Small intestine (tissue), 7 donors: ENCODE measurements around the gene TRIM40. TPM values are rescaled to one million over a fixed set of nuclear protein-coding genes. Genes with fewer than 3 reads are reported as not detected.
A peak's percentile ranks its signal among the peaks of the same experiment; 100 is the strongest.

Experiments used
- DNase-seq, 2 donors: peaks; one replicate each; pipeline versions ENCODE4 v3.0.0 to v3.0.0-alpha.2; 2013
- FAIRE-seq: peaks from 2 replicates; lab custom pipeline; 2012; peaks lifted over from hg19 to GRCh38; lab: Jason Lieb, UNC
- H3K27ac ChIP-seq, 3 donors: one replicate each; pipeline ENCODE4 v1.5.1; 2013; ENCODE audit warnings: low read length in 2 of 3, mild to moderate bottlenecking in 2 of 3, control low read depth in 1 of 3, inconsistent platforms in 1 of 3, low read depth in 1 of 3, moderate library complexity in 1 of 3
- H3K27me3 ChIP-seq, 3 donors: one replicate each; pipeline ENCODE4 v1.6.1; 2013; ENCODE audit warnings: low read length in 3 of 3, inconsistent platforms in 1 of 3; ENCODE audit not compliant: control insufficient read depth in 3 of 3, insufficient read depth in 3 of 3
- H3K36me3 ChIP-seq, 3 donors: one replicate each; pipeline ENCODE4 v1.6.1; 2013; ENCODE audit warnings: low read length in 3 of 3, inconsistent platforms in 1 of 3, low read depth in 1 of 3, mild to moderate bottlenecking in 1 of 3, moderate library complexity in 1 of 3; ENCODE audit not compliant: control insufficient read depth in 3 of 3, insufficient read depth in 2 of 3
- H3K4me1 ChIP-seq, 3 donors: one replicate each; pipeline ENCODE4 v1.6.1; 2013; ENCODE audit warnings: low read length in 2 of 3, inconsistent platforms in 1 of 3, low read depth in 1 of 3, mild to moderate bottlenecking in 1 of 3, moderate library complexity in 1 of 3; ENCODE audit not compliant: control insufficient read depth in 3 of 3, insufficient read depth in 2 of 3
- H3K4me3 ChIP-seq, 3 donors: one replicate each; pipeline ENCODE4 v1.5.1; 2013; ENCODE audit warnings: low read length in 3 of 3, control low read depth in 1 of 3, inconsistent platforms in 1 of 3, low read depth in 1 of 3, mild to moderate bottlenecking in 1 of 3, moderate library complexity in 1 of 3
- H3K9me3 ChIP-seq, 2 donors: one replicate each; pipeline ENCODE4 v1.6.1; 2013; ENCODE audit warnings: low read depth in 1 of 2, low read length in 1 of 2; ENCODE audit not compliant: control insufficient read depth in 2 of 2, insufficient read depth in 1 of 2
- WGBS, 3 donors: extraction: QIAGEN DNeasy Blood & Tissue Kit; methylation state at CpG; one replicate each; pipeline ENCODE4 v1.1.7; 2013; 5-methylcytosine and 5-hydroxymethylcytosine counted together
- polyA plus RNA-seq, 4 donors: library from polyadenylated mRNA; stranded (reverse) in 3 of 4; unstranded in 1 of 4; fragments of 200-250 nt in 3 of 4; fragments of 120-200 nt in 1 of 4; gene quantifications; one replicate each; pipeline versions ENCODE4 v1.2.1 to v1.2.3, GENCODE V29; 2013
- donor health status: healthy with polysubstance abuse.
- donor health status: control.
- donor health status: control.
- donor health status: Bipolar disorder and iron deficiency.
- donor health status: healthy.

Gene TRIM40
- polyA plus RNA-seq, 4 donors, result 1.6 to 19.5 (median 9.1) TPM

GRCh38 chr6:30100154-30100553 lies 35.8 kb upstream of the TRIM40 start:
- H3K27me3 ChIP-seq, result peaks cover 0 to 14% (median 10%) of the 10 kb centered on the region in 3 donors
- no peaks in the 10 kb centered on the region for H3K36me3 ChIP-seq
- DNase-seq (no peak), FAIRE-seq (no peak)
- 37 to 51% (median 47%) methylated on average over 8 of the region's 8 CpGs for WGBS, 3 donors
- H3K9me3 ChIP-seq, result no peaks in the 10 kb centered on the region
- peaks cover 4 to 57% (median 14%) of the 10 kb centered on the region in 3 donors for H3K4me1 ChIP-seq
- peak overlapping the region in 2 of 3 donors; percentile 52 to 61 for H3K27ac ChIP-seq
- peak overlapping the region in 1 of 3 donors; percentile 31 for H3K4me3 ChIP-seq

GRCh38 chr6:30100585-30101443 lies 35.1 kb upstream of the TRIM40 start:
- peak; percentile 89 to 93 for DNase-seq
- WGBS, 3 donors, result 0 to 2% (median 2%) methylated on average over 43 to 47 of the region's 47 CpGs
- no peaks in the 10 kb centered on the region for H3K9me3 ChIP-seq
- H3K4me1 ChIP-seq, result peaks cover 4 to 52% (median 14%) of the 10 kb centered on the region in 3 donors
- peaks cover 0 to 16% (median 11%) of the 10 kb centered on the region in 3 donors for H3K27me3 ChIP-seq
- peaks cover 0 to 3% (median 0%) of the 10 kb centered on the region in 3 donors for H3K36me3 ChIP-seq
- peak overlapping the region in 2 of 3 donors; percentile 33 to 44 for H3K4me3 ChIP-seq
- H3K27ac ChIP-seq, result peak overlapping the region; percentile 52 to 86 (median 64)
- no peak for FAIRE-seq

GRCh38 chr6:30101444-30102413 lies 34.2 kb upstream of the TRIM40 start:
- Histone ChIP-seq H3K27me3 (peaks cover 0 to 17% (median 11%) of the 10 kb centered on the region in 3 donors), H3K9me3 (no peaks in the 10 kb centered on the region), H3K27ac (peak overlapping the region; percentile 52 to 86 (median 64)), H3K4me3 (peak overlapping the region in 2 of 3 donors; percentile 33 to 44), H3K36me3 (peaks cover 0 to 7% (median 0%) of the 10 kb centered on the region in 3 donors), H3K4me1 (peaks cover 4 to 49% (median 14%) of the 10 kb centered on the region in 3 donors)
- WGBS, 3 donors, result 1 to 2% (median 2%) methylated on average over 51 of the region's 51 CpGs
- DNase-seq (peak; percentile 93 to 94), FAIRE-seq (no peak)

GRCh38 chr6:30102414-30102969 lies 33.4 kb upstream of the TRIM40 start:
- H3K36me3 ChIP-seq, result peaks cover 0 to 8% (median 0%) of the 10 kb centered on the region in 3 donors
- FAIRE-seq (no peak), DNase-seq (peak; percentile 27 to 54)
- peak overlapping the region in 2 of 3 donors; percentile 19 to 44 for H3K4me3 ChIP-seq
- H3K4me1 ChIP-seq, result peaks cover 4 to 41% (median 14%) of the 10 kb centered on the region in 3 donors
- no peaks in the 10 kb centered on the region for H3K9me3 ChIP-seq
- H3K27ac ChIP-seq, result peak overlapping the region; percentile 52 to 86 (median 64)
- peaks cover 0 to 17% (median 11%) of the 10 kb centered on the region in 3 donors for H3K27me3 ChIP-seq
- 20 to 36% (median 32%) methylated on average over 15 of the region's 15 CpGs for WGBS, 3 donors

- 1 to 4% (median 3%) methylated on average over 36 of the region's 36 CpGs for WGBS, 3 donors
- no peaks in the 10 kb centered on the region for H3K9me3 ChIP-seq
- H3K4me1 ChIP-seq, result peaks cover 4 to 35% (median 14%) of the 10 kb centered on the region in 3 donors
- H3K4me3 ChIP-seq, result peak overlapping the region in 2 of 3 donors; percentile 38 to 47
- FAIRE-seq (no peak), DNase-seq (peak; percentile 95 to 96)
- peak overlapping the region; percentile 64 to 86 (median 70) for H3K27ac ChIP-seq
- H3K36me3 ChIP-seq, result peaks cover 0 to 10% (median 0%) of the 10 kb centered on the region in 3 donors
- H3K27me3 ChIP-seq, result peaks cover 0 to 17% (median 7%) of the 10 kb centered on the region in 3 donors
These were observed 32.7 kb upstream of the TRIM40 start for GRCh38 chr6:30102970-30103871.

GRCh38 chr6:30103872-30104179 lies 32.1 kb upstream of the TRIM40 start:
- 35 to 50% (median 37%) methylated on average over 3 of the region's 3 CpGs for WGBS, 3 donors
- peak overlapping the region in 2 of 3 donors; percentile 38 to 47 for H3K4me3 ChIP-seq
- H3K36me3 ChIP-seq, result peaks cover 0 to 10% (median 0%) of the 10 kb centered on the region in 3 donors
- no peaks in the 10 kb centered on the region for H3K9me3 ChIP-seq
- no peak for FAIRE-seq
- peak overlapping the region; percentile 63 to 86 (median 70) for H3K27ac ChIP-seq
- H3K4me1 ChIP-seq, result peaks cover 6 to 30% (median 14%) of the 10 kb centered on the region in 3 donors
- DNase-seq, result no peak
- peaks cover 0 to 17% (median 9%) of the 10 kb centered on the region in 3 donors for H3K27me3 ChIP-seq

- Histone ChIP-seq H3K4me3 (no peak overlapping the region), H3K27me3 (peaks cover 0 to 17% (median 10%) of the 10 kb centered on the region in 3 donors), H3K4me1 (peaks cover 6 to 30% (median 14%) of the 10 kb centered on the region in 3 donors), H3K27ac (no peak overlapping the region), H3K36me3 (peaks cover 0 to 10% (median 0%) of the 10 kb centered on the region in 3 donors), H3K9me3 (no peaks in the 10 kb centered on the region)
- DNase-seq, result no peak
- 84 to 85% (median 84%) methylated on average over 2 of the region's 2 CpGs for WGBS, 3 donors
- no peak for FAIRE-seq
These were observed 31.3 kb upstream of the TRIM40 start for GRCh38 chr6:30104661-30105060.
